Measurements from ENCODE around the gene PTPN1. TPM values are rescaled to one million over a fixed set of nuclear protein-coding genes. Genes with fewer than 3 reads are reported as not detected.

Gene PTPN1
- total and polyA plus RNA-seq, 2 donors (not counting 3 experiments of a cell fraction or from before 2014, with no cell fraction given), result 41.1 to 64.3 TPM

DNA sequence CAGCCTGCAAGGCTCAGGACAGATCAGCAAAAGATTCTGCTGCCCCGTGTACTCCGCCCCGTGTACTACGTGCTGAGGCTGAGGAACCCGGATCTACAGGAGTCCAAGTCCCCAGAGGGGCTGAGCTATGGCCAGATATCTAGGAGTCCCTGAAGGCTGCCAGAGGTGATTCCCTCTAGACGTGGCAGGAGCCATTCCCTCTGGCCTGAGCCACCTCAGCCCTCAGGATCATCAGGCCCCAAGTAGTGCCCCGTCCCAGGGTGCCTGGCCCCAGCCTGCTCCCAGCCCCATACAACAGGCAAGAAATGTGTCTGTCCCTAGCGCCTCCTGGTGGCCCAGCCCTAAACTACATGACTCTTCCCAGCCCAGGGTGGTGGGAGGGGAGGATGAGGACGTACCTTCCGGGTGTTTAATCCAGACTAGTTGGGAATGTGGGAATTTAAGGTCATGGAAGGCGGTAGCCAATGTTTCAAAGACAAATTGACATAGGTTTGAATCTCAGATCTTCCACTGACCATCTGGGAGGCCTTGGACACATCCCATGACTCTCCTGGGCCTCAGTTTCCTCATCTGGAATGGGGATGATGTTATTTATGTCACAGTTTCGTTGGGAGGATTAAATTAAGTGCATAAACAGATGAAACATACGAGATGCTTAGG, 49.4 kb upstream of the PTPN1 start:
- Histone ChIP-seq H3K27ac (ENCODE audit: insufficient read depth, low read depth, low read length) (no peak overlapping the region), H3K4me3 (replicated peaks in 1 of 3; ENCODE audit: insufficient read depth in 1 of 3, low read depth in 1 of 3, low read length in 3 of 3) (no peak overlapping the region), H3K4me2 (ENCODE audit: insufficient read depth, low read length) (no peak overlapping the region), H3K4me1 (ENCODE audit: control insufficient read depth, extremely low read depth, insufficient read depth, low read length) (no peaks in the 10 kb centered on the region), H3K27me3 (ENCODE audit: control insufficient read depth in 2 of 2, insufficient read depth in 2 of 2, low read length in 2 of 2) (no peaks in the 10 kb centered on the region), H3K9me1 (replicated peaks; ENCODE audit: control insufficient read depth, extremely low read depth, insufficient read depth, low read length) (no peaks in the 10 kb centered on the region), H4K20me1 (replicated peaks; ENCODE audit: control insufficient read depth, extremely low read depth, insufficient read depth, low read length) (no peaks in the 10 kb centered on the region), H2AFZ (ENCODE audit: low read depth, low read length) (peak overlapping the region; percentile 9), H3K9me3 (replicated peaks; ENCODE audit: control insufficient read depth, insufficient read depth, low read length) (no peaks in the 10 kb centered on the region), H3K36me3 (ENCODE audit: control insufficient read depth in 2 of 2, extremely low read depth in 1 of 2, insufficient read depth in 2 of 2, low read length in 2 of 2) (no peaks in the 10 kb centered on the region), H3K9ac (replicated peaks; ENCODE audit: extremely low read depth, insufficient read depth, low read length) (no peak overlapping the region), H3K79me2 (ENCODE audit: control insufficient read depth, insufficient read depth, low read length) (no peaks in the 10 kb centered on the region)
- ChIA-PET POLR2A (no interaction called here), CTCF (interaction anchor here (0.5 to 1.6 kb wide), 11 partner anchors 13 to 340 kb away, joined by 3 to 14 read pairs (median 4); partner anchors contain the start of gene CEBPB)
- BruUV-seq (replicated peaks), result no TSS peak
- TF ChIP-seq, protein P1, sequence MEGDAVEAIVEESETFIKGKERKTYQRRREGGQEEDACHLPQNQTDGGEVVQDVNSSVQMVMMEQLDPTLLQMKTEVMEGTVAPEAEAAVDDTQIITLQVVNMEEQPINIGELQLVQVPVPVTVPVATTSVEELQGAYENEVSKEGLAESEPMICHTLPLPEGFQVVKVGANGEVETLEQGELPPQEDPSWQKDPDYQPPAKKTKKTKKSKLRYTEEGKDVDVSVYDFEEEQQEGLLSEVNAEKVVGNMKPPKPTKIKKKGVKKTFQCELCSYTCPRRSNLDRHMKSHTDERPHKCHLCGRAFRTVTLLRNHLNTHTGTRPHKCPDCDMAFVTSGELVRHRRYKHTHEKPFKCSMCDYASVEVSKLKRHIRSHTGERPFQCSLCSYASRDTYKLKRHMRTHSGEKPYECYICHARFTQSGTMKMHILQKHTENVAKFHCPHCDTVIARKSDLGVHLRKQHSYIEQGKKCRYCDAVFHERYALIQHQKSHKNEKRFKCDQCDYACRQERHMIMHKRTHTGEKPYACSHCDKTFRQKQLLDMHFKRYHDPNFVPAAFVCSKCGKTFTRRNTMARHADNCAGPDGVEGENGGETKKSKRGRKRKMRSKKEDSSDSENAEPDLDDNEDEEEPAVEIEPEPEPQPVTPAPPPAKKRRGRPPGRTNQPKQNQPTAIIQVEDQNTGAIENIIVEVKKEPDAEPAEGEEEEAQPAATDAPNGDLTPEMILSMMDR (IDR thresholded peaks at IDR 0.05; ENCODE audit: extremely low read depth in 1 of 2, insufficient read depth in 1 of 2, low read depth in 1 of 2, low read length in 2 of 2), result peak; percentile 88 to 90
- TF ChIP-seq, protein P2, sequence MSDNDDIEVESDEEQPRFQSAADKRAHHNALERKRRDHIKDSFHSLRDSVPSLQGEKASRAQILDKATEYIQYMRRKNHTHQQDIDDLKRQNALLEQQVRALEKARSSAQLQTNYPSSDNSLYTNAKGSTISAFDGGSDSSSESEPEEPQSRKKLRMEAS (IDR thresholded peaks at IDR 0.05; ENCODE audit: insufficient read depth, insufficient read length), result no peak
- no peak for TF ChIP-seq MYC (IDR thresholded peaks at IDR 0.05; ENCODE audit: low read depth, low read length)
- DNase-seq (ENCODE audit: low read depth, low spot score), result peak; percentile 84
- dilution Hi-C loops (cut with MboI; ENCODE audit: extremely low pct_ligation_motif_present, low sequenced_read_pairs) (no loop called here), intact Hi-C loops (cut with micrococcal nuclease) (loop anchor here (1.0 to 10.0 kb wide), 5 partner anchors 60 to 476 kb away; partner anchors contain the start of genes CEBPB and SNAI1)
- FAIRE-seq, result peak; percentile 87

Data from endothelial cell of umbilical vein (primary cell).